ENCODE results near the gene AGXT. TPM values are rescaled to one million over a fixed set of nuclear protein-coding genes. Genes with fewer than 3 reads are reported as not detected.

Gene AGXT
- total RNA-seq, 1 donor from 2014 or later = not detected

- intact Hi-C loops (cut with micrococcal nuclease) = no loop called here
Measured at GRCh38 chr2:240925568-240926515, 57.2 kb downstream of the AGXT start.

DNA sequence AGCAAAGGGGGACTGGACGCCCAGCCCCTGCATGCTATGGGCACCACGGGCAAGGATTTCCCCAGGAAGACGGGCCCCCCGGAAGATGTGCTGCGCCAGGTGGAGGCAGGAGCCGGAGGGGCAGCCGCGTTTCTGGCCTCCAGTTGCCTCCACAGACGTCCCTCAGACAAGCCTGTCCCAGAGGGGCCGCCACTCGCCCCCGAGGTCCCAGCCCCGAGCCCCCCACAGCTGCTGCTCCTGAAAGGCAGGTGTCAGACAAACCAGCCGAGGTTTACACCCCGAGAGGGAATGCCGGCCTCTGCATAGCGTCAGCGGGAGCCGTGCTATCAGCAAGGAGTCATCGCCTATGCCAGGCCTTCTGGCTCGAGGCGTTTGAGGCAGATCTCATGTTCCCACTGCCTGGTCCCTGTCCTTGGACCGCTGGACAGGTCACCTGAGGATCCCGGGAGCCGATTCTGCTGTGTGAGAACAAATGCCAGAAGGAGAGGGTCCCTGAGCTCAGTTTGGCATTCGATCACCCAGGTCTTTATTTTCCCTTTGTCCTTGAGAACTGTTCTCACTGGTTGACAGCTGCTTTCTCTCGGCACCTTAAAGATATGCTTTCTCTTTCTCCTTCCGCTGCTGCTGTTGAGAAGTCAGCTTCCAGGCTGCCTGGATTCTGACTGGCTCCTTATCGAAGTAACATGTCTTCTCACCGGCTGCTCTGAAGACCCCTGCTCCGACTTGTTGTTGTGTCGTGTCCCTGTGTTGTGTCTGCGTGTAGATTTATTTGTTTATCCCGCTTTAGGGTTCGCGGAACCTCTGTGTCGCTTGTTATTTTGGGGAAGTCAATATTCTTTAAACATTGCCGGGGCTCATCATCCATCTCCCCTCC is 58.1 kb downstream of the AGXT start:
- intact Hi-C loops (cut with micrococcal nuclease) = no loop called here

DNA sequence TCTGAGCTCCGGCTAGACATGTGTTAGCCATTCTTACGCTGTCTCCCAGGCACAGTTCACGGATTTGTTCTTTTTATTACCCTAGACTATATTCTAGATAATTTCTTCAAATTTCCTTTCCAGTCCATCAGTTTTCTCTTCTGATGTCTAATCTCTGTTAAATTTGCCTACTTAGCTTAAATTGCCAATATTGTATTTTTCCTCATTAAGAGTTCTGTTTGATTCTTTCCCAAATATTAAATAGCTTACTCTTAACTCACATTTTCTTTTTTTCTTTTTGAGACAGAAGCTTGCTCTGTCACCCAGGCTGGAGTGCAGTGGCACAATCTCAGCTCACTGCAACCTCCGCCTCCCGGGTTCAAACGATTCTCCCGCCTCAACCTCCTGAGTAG is 58.8 kb downstream of the AGXT start:
- intact Hi-C loops (cut with micrococcal nuclease) = no loop called here

DNA sequence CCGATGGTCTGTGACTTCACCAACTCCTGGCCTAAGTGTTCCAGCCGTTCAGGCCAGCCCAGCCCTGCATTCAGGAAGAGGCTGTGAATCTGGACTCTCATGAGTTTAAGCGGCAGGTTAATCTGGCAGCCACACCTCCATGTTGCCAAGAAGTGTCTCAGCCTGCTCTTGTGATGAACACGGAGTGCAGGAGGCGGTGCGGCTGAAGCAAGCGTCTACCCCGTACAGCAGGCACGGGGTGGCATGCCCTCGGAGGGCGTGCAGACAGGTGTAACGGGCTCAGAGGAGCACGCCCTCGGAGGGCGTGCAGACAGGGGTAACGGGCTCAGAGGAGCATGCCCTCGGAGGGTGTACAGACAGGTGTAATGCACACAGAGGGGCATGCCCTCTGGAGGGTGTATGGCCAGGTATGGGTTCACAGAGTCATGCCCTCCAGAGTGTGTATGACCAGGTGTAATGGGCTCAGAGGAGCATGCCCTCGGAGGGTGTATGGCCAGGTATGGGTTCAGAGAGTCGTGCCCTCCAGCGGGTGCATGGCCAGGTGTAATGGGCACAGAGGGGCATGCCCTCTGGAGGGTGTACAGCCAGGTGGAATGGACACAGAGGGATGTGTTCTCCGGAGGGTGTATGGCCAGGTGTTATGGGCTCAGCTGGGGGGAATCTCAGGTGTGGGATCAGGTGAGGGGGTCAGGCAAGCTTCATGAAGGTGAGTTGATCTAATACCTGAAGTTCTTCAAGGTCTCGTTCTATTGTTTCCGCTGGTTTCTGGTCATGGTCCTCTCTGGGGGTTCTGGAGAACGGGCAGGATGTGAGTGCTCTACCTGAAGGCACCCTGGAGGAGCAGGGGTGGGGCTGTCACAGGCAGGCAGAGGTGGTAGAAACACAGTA is 60.1 kb downstream of the AGXT start:
- intact Hi-C loops (cut with micrococcal nuclease) = no loop called here

DNA sequence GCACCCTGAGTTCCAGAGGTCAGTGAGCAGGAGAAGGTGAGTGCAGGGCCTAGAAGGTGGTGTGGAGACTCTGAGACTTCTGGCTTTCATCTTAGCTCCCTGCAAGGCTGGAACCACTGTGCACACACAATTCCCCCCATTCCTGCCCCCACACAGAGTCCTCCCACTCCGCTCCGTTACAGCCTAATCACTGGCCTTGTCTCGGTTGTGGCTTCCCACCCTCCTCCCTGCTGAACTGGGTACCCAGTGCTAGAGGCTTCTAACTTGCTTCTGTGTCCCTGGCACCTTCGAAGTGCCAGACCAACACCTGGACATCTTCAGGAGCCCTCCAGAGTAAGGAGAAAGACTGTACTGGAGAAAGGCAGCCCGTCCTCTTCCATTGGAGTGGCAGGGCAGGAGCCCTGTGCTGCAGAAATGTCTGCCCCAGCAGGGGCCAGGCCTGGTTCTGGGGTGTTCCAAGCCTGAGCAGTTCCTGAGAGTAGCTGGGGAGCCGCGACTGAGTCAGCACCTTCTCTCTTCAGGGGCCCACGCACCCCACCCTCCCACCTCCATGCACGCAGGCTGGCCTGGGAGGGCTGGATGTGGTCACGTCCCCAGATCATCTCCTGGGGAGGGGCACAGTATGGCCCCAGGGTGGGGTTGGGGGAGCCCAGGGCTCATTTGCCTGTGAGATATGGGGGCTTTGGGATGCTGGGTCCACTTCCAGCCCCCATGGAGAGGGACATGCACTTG is 60.9 kb downstream of the AGXT start:
- intact Hi-C loops (cut with micrococcal nuclease) = no loop called here

Other genes with a start within 250 kb of the AGXT start
- gene GPR35, start 243.3 kb upstream of the AGXT start, total RNA-seq = 14.9 and 16.3 TPM in 2 replicates
- gene AQP12B, start 185.9 kb upstream of the AGXT start, total RNA-seq = not detected in 2 replicates
- gene AQP12A, start 177.0 kb upstream of the AGXT start, total RNA-seq = not detected in 2 replicates
- gene KIF1A, start 48.6 kb upstream of the AGXT start, total RNA-seq = 0.41 and 0.43 TPM in 2 replicates
- not detected in 2 replicates for gene MAB21L4, start 27.3 kb downstream of the AGXT start, total RNA-seq
- gene CROCC2, start 37.5 kb downstream of the AGXT start, total RNA-seq = not detected in 2 replicates
- 29.1 and 29.8 TPM in 2 replicates for gene SNED1, start 129.8 kb downstream of the AGXT start, total RNA-seq
- gene MTERF4, start 233.5 kb downstream of the AGXT start, total RNA-seq = 33.7 and 33.8 TPM in 2 replicates